GM10847 (cell line): ENCODE measurements around the gene DNAJB2.
A peak's percentile ranks its signal among the peaks of the same experiment; 100 is the strongest.

ENCODE experiments used
- POLR2A ChIP-seq: IDR thresholded peaks from 2 replicates; pipeline ENCODE4 v1.6.1; 2011; ENCODE audit not compliant: insufficient read length; ENCODE audit errors: extremely low read depth

Gene DNAJB2

DNA sequence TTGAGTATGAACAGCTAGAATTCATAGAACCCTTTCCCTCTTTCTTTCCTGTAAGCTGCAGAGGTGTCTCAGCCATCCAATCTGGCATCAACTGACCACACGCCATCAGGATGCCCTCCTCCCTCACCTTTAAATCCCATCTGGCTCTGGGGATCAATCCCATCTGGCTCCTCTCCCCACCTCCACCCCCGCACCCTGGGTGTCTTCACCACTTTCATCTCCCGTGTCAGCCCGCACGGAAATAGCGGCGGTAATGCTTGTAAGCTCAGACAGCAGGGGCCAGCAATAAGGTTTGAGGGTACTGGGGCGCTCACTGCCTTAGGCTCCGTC lies 26.6 kb upstream of the DNAJB2 start:
- no peak for TF ChIP-seq POLR2A

DNA sequence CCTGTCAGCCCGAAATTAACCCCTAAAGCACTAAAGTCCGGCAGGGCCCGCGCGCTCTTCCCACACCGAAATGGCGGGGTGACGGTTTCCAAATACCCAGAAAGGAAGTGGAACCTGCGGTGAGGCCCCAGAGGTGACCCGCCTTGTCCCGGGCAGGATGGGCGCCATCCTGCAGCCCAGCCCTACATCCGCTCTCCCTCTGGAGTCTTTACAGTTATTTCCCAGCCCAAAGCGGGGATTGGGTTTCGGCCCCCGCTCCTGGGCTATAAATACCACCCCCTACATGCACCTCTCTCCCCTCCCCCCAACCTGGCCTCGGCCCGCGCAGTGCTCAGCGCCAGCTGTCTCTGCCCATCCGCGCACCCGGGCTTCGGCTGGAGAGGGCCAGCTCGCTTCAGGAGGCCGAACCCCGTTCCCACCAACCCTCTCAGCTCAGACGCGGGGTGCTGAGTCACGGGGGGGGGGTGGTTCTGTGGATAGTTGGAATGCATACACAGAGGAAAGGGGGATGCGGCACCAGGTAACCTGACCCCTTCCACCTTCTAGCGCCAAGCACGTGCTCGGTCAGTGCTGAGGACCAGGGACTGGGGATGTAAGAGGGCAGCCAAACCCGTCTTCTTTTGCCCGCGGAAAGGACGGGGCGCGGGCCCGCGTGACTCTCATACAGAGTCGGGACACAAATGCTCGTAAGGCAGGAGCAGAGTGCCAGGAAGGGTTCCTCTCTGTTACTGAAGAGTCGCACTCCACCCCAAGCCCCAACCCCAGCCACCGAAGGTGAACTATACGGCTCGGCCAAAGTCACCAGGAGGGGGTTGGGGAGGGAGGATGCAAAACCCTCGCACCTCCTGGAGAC lies 26.0 kb upstream of the DNAJB2 start, which contains the start of gene TUBA4B:
Gene TUBA4B, plus strand, starts transcription at position 344 of the 853 bp plus-strand sequence. Its CDS starts 165 bp downstream, at position 509.
- peak; percentile 3 for TF ChIP-seq POLR2A

DNA sequence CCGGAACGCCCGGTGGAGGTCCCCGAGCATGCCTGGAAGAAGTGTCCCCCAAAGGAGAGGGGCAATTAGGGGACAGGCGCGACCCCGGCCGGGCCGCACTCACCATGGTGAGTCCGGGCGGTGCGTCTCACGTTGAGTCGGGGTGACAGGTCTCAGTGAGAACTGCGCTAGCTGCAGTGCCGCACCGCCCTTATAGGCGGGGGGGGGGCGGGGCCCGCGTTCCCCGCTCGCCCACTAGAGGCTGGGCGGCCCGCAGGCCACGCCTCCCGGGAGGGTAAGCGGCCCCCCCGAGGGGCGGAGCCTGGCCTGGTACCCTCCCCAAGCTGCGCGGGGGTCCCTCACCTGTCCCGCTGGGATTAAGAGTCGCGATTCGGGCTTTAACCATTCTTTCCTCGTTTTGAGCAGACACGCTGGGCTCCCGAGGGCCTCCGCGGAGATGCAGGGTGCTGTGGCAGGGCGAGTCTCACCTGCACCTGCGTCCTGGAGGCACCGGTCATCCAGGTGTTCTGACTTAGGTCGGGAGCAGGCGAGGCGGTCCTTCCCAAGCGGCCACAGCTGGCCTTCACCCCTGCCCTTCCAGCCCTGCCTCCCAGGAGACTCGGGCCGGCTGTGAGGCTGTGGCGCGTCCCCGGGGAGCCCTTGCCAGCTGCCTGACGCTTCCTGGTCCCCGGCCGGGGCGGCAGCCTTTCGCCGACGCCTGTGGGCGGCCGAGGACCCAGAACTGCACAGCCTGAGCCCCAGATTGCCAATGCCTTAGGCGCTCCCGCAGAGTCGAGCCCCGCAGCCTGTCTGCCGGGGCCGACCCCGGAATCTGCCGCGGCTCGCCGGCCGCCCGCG lies 25.2 kb upstream of the DNAJB2 start, which contains the start of gene TUBA4A:
Gene TUBA4A, minus strand, starts transcription at position 166 of the 837 bp plus-strand sequence. Its CDS starts 60 bp downstream, at position 106.
- peak; percentile 99 for TF ChIP-seq POLR2A

DNA sequence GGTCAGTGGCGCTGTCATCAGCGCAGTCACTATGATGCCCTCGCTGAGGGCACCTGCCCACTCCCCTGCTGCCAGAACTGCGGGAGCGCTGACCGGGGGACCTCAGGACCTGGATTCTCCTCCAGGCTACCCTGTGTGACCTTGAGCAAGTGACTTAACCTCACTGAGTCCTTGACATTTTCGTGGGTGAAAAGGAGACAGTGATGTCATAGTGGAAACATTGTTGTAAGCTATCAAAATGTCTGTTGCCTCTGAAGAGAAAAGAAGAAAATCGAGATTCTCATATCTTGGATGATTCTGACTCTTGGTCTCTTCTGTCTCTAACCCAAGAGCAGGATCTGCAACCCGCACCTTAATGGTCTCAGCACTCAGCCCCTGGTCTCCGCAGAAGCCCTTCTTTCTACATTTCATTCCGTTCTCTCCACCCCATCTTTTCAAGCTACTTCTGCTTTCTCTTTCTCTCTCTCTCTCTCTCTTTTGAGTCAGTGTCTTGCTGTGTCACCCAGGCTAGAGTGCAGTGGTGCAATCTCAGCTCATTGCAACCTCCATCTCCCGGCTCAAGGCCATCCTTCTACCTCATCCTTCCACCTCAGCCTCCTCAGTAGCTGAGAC lies 24.5 kb upstream of the DNAJB2 start:
- no peak for TF ChIP-seq POLR2A

DNA sequence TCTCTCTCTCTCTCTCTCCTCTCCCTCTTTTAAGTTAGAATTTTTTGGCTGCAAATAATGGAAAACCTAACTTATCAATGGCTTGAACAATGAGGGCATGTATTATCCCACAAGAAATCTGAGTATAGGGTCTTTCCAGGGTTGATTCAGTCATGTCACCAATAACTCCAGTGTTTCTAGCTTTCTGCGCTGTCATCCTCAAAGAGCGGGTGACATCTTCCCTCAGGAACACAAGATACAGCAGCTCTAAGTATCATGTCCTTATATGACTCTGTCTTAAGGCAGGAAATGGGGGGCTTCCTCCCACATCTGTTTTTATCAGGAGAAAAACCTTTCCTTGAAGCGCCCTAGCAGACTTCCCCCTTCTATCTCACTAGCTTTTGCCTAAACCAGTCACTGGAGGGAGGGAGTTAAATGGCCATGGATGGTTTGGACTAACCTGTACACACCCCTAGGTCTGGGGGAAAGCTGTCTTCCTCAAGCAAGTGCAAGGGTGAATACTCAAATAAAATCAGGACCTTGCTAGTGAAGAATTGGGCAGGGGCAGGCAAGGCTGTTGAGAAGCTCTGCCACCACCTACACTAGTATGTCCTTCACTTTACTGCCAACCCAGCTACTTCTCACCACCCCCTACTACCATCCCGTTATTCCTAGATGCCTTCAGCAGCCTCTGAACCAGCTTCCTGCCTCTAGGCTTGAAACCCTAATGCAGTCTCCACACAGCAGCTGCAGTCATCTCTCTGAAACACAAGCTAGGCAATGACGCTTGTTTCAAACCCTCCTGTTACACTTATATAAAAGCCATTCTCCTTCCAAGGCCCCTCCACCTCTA lies 17.9 kb upstream of the DNAJB2 start:
- TF ChIP-seq POLR2A = no peak

DNA sequence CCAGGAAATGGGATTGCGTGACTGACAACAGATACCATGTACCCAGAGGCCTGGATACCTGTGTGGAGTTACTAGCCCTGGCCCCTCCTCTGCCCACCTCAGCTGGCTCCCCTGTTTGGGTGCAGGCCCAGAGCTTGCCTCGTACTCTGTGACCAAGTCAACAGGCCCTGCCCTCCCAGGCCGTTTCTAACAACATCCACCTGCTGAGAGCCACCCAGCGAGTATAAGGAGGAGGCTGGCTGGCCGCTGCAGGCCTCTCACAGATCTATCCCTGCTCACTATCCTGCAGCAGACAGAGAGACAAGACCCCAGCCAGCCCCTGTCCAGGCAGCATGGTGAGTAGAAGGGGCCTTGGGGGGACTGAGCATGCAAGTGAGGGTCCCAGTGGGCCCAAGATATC lies 12.9 kb upstream of the DNAJB2 start:
- TF ChIP-seq POLR2A = no peak

DNA sequence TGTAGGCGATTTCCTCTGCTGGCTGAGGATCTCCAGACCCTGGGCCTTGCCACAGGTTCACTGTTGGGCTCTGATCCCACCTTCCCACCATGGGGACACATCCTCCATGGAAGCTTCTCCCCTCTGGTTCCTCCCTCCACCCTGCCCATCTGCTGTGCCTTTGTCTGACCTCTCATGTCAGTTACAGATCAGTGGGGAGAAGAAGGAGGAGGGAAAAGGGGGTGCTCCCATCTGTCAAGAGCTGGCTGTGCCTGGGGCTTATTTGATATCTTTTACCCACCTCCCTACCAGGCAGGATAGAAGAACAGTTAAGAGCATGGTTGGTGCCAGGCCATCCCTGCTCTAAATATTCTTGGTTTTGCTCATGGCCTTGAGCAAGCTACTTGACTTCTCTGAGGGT lies 12.3 kb upstream of the DNAJB2 start:
- TF ChIP-seq POLR2A = no peak

DNA sequence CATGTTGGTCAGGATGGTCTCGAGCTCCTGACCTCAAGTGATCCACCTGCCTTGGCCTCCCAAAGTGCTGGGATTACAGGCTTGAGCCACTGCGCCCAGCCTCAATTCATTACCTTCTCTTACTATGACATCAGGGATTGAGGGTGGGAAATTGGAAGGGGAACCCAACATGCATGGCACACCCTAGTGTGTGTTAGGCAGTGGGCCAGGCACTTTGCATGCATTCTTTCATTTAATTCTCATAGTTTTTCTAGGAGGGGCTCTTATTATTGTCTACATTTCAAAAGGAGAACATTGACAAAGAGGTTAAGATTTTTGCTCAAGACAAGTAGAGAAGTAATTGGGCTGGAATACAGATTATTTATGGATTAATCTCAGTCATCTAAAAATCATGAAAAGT lies 10.9 kb upstream of the DNAJB2 start:
- TF ChIP-seq POLR2A = no peak

DNA sequence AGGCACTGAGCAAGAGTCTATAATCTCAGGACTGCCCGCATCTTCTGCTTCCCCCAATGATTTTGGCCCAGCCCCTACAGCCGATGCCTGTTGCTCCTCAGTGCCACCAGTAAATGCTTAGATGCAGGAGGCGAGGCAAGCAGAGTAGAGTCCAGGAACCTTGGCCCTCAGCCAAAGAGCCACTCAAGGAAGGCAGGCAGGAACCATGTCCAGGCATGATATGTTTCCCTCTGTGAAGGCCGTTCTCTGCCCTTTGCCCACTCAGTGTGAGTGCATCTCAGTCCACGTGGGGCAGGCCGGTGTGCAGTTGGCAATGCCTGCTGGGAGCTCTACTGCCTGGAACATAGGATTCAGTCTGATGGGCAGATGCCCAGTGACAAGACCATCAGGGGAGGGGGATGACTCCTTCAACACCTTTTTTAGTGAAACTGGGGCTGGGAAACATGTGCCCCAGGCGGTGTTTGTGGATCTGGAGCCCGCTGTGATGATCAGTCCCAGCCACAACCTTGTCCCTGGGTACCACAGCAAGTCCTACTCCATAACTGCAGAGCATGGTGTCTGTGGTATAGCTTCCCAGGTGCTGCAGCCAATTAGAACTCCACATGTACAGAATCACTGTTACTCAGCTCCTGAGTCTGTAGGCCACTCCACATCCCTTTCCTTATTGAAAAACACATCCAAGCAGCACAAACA lies 9.7 kb upstream of the DNAJB2 start:
- no peak for TF ChIP-seq POLR2A

DNA sequence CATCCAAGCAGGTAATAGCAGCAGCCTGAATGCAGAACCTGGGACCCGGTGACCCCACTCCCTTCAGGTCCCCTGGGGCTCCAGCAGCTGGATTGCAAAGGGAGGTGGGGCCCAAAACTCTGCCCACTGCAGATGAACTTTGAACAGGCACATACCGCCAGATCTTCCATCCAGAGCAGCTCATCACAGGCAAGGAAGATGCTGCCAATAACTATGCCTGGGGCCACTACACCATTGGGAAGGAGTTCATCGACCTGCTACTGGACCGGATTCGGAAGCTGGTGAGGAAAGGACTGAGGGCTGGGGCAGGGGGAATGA lies 9.2 kb upstream of the DNAJB2 start:
- TF ChIP-seq POLR2A = no peak

DNA sequence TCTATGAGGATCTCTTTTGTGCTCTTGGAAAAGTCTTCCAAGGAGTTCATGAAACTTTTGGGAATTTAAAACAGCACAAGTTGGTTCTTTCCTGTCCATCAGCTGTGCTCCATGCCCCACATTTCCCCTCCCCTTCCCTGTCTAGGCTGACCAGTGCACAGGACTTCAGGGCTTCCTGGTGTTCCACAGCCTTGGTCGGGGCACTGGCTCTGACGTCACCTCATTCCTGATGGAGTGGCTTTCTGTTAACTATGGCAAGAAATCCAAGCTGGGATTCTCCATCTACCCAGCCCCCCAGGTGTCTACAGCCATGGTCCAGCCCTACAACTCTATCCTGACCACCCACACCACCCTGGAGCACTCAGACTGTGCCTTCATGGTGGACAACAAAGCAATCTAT lies 8.1 kb upstream of the DNAJB2 start:
- TF ChIP-seq POLR2A = no peak

DNA sequence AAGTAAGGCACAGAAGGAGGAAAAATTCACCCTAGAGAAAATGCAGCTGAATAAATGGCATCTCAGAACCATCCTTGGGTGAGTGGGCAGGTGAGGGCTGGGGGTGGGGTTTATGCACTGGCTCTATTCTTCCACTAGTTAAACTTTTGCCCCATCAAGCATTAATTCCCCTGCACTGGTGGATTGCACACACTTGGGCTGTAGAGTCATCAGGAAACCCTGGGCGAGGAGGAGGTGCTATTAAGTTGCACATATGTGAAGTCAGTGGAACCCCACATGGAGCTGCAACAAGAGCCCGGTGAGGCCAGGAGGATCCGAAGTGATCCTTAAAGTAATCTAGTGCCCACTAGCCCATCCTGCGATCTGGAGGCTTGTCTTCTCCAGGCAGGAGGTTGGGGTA lies 6.8 kb upstream of the DNAJB2 start:
- TF ChIP-seq POLR2A = no peak

DNA sequence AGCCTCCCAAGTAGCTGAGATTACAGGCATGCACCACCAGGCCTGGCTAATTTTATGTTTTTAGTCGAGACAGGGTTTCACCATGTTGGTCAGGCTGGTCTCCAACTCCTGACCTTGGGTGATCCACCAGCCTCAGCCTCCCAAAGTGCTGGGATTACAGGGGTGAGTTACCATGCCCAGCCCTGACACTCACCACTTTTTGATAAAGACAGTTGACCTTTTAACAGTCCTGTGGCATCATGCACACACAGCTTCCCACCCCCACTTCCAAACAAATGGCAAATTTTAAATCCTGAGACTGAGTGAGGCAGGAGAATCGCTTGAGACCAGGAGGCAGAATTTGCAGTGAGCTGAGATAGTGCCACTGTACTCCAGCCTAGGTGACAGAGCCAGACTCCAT lies 6.2 kb upstream of the DNAJB2 start:
- no peak for TF ChIP-seq POLR2A

DNA sequence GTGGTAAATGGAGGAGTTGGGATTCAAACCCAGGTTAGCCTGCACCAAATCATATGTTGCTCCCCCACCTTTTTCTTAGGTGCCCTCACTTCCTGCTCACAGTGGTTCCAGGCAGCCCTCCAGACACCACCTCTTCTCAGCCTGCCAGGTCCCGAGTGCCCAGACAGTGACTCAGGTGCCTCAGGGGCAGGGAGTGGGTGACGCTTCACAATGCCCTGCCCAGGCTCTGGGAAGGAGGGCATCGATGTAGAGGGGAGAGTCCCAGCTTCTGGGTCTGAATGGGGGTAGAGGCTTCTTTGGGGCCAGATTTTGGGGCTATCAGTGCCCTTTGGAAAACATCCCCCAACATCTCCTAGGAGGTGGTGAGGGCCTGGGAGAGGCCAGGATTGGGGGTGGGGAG lies 5.2 kb upstream of the DNAJB2 start:
- TF ChIP-seq POLR2A = no peak

DNA sequence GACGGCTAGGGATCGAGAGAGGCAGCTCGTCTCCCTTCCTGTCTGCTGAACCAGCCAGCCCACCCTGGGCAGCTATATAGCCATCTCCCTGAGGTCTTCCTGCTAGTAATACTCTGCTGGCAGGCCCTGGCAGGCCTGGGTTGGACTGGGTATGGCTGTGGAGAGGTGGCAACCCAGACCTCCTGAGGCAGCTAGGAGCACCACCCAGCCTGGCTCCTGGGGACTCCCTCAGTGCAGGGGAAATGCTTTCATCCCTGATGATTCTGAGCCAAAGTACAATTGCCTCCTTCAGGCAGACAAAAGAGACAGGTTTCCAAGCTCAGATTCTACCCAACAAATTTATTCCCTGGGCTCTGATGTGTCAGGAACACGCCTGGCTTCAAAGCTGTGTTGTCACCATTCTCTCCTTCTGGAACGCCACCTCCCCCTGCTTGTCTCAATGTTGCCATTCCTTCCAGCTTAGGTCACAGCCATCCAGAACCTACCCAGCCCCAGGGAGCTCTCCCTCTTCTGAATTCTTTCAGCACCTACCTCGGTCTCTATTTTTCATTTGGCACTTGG lies 4.7 kb upstream of the DNAJB2 start:
- no peak for TF ChIP-seq POLR2A
